Stimulated activated naive CD8-positive, alpha-beta T cell treated with anti-CD3 and anti-CD28 coated beads, Interleukin-15, Interleukin-2, amounts not matched to agents 100 ng/mL and 50 ng/mL, for 24 hours (primary cell): ENCODE data around the gene NKTR.
"Not testable (repeated sequence)": the region's sequence is repeated elsewhere in the genome, so short reads cannot be mapped to it uniquely, and the experiment has no call there.

Experiments
- H3K27ac Mint-ChIP-seq: one replicate; pipeline ENCODE4 v1.8.0; 2021; ENCODE audit warnings: mild to moderate bottlenecking, mixed read lengths
- H3K27me3 Mint-ChIP-seq: one replicate; pipeline ENCODE4 v1.8.0; 2021; ENCODE audit warnings: mixed read lengths
- H3K36me3 Mint-ChIP-seq: one replicate; pipeline ENCODE4 v1.8.0; 2021; ENCODE audit warnings: low read depth, mixed read lengths
- H3K4me1 Mint-ChIP-seq: one replicate; pipeline ENCODE4 v1.8.0; 2021; ENCODE audit warnings: low read depth, mixed read lengths
- H3K4me3 Mint-ChIP-seq: one replicate; pipeline ENCODE4 v1.8.0; 2021; ENCODE audit warnings: mild to moderate bottlenecking, mixed read lengths
- H3K9me3 Mint-ChIP-seq: one replicate; pipeline ENCODE4 v1.8.0; 2021; ENCODE audit warnings: mixed read lengths

Gene NKTR

GRCh38 chr3:42588625-42589024, 11.9 kb upstream of the NKTR start:
- Mint-ChIP-seq H3K27ac (no peak overlapping the region), H3K4me1 (peaks cover 43% of the 10 kb centered on the region), H3K27me3 (no peaks in the 10 kb centered on the region), H3K36me3 (peaks cover 20% of the 10 kb centered on the region), H3K9me3 (no peaks in the 10 kb centered on the region), H3K4me3 (no peak overlapping the region)

- H3K36me3 Mint-ChIP-seq = peaks cover 29% of the 10 kb centered on the region
Observed at GRCh38 chr3:42589382-42590109, 10.9 kb upstream of the NKTR start.

DNA sequence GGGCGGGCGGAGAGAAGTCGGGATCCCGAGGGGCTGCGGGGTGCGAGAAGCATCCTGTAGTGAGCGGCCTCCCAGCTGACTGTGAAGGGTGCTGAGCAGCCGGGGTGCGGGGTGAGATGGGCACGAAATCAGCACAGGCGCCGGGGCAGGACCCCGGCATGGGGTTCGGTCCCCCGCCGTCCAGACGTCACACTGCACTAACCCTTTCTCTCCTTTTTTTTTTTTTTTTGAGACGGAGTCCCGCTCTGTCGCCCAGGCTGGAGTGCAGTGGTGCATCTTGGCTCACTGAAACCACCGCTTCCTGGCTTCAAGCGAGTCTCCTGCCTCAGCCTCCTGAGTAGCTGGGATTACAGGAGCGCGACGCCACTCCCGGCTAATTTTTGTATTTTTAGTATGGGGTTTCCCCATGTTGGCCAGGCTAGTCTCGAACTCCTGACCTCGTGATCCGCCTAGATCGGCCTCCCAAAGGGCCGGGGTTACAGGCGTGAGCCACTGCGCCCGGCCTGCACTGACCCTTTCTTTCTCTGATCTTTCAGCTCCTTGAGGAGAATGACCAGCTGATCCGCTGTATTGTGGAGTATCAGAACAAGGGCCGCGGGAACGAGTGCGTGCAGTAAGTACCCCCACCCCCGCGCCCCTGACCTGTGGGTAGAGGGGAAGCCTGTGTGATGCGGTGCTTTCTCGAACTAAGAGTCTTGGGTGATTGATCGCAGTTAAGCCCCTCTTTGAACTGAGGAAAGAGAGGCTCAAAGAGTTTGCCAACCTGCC, 9.3 kb upstream of the NKTR start:
- peak overlapping the region; percentile 93 for H3K27ac Mint-ChIP-seq
- H3K4me3 Mint-ChIP-seq = peak overlapping the region; percentile 89
- peaks cover 41% of the 10 kb centered on the region for H3K36me3 Mint-ChIP-seq
- H3K9me3 Mint-ChIP-seq = no peaks in the 10 kb centered on the region
- H3K27me3 Mint-ChIP-seq = no peaks in the 10 kb centered on the region
- H3K4me1 Mint-ChIP-seq = peaks cover 47% of the 10 kb centered on the region

More at GRCh38 chr3:42589382-42590109, 10.9 kb upstream of the NKTR start:
- no peak overlapping the region for H3K27ac Mint-ChIP-seq
- H3K4me1 Mint-ChIP-seq = peaks cover 51% of the 10 kb centered on the region
- H3K27me3 Mint-ChIP-seq = no peaks in the 10 kb centered on the region
- H3K4me3 Mint-ChIP-seq = peak overlapping the region; percentile 89
- no peaks in the 10 kb centered on the region for H3K9me3 Mint-ChIP-seq

DNA sequence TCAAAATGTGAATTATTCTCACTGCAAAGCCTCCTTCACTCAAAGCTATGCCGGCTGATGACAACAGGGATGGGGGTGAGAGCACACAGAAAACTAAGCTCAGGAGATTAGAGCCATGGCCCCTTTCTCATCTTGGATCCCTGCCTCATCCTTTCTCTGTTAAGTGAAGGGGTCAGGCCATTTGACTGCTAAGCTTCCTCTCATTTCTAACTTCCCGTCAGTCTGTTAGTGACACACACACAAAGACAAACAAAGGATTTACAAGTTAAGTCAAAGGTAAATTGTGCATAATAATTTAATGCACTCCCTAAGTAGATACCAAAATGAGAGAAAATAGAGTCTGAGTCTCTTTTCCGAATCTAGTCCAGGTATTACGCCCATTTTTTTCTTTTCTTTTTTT, 8.7 kb upstream of the NKTR start:
- Mint-ChIP-seq H3K36me3 (peaks cover 47% of the 10 kb centered on the region), H3K4me3 (peak overlapping the region; percentile 89), H3K27me3 (no peaks in the 10 kb centered on the region), H3K4me1 (peaks cover 42% of the 10 kb centered on the region), H3K9me3 (no peaks in the 10 kb centered on the region), H3K27ac (peak overlapping the region; percentile 93)

- Mint-ChIP-seq H3K36me3 (peaks cover 58% of the 10 kb centered on the region), H3K9me3 (no peaks in the 10 kb centered on the region), H3K27me3 (no peaks in the 10 kb centered on the region), H3K27ac (no peak overlapping the region), H3K4me1 (peaks cover 46% of the 10 kb centered on the region), H3K4me3 (no peak overlapping the region)
Observed at GRCh38 chr3:42593635-42594034, 6.9 kb upstream of the NKTR start.

- Mint-ChIP-seq H3K27me3 (no peaks in the 10 kb centered on the region), H3K4me1 (peaks cover 44% of the 10 kb centered on the region), H3K9me3 (no peaks in the 10 kb centered on the region), H3K4me3 (no peak overlapping the region), H3K36me3 (peaks cover 58% of the 10 kb centered on the region), H3K27ac (peak overlapping the region; percentile 40)
Observed at GRCh38 chr3:42595682-42596081, 4.8 kb upstream of the NKTR start.

DNA sequence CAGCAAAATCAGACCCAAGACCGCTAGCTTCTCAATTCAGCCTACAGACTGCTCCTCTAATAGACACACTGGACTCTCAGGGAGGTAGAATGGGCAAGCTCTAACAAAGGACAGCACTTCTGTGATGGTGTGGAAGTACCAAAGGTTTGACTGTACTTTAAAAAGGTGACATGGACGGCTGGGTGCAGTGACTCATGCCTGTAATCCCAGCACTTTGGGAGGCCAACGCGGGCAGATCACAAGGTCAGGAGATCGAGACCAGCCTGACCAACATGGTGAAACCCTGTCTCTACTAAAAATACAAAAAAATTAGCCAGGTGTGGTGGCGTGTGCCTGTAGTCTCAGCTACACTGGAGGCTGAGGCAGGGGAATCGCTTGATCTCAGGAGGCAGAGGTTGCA, 3.4 kb upstream of the NKTR start:
- Mint-ChIP-seq H3K36me3 (peaks cover 50% of the 10 kb centered on the region), H3K4me1 (peaks cover 37% of the 10 kb centered on the region)
- H3K4me3 Mint-ChIP-seq, H3K27ac Mint-ChIP-seq, H3K27me3 Mint-ChIP-seq, H3K9me3 Mint-ChIP-seq: not testable (repeated sequence)

DNA sequence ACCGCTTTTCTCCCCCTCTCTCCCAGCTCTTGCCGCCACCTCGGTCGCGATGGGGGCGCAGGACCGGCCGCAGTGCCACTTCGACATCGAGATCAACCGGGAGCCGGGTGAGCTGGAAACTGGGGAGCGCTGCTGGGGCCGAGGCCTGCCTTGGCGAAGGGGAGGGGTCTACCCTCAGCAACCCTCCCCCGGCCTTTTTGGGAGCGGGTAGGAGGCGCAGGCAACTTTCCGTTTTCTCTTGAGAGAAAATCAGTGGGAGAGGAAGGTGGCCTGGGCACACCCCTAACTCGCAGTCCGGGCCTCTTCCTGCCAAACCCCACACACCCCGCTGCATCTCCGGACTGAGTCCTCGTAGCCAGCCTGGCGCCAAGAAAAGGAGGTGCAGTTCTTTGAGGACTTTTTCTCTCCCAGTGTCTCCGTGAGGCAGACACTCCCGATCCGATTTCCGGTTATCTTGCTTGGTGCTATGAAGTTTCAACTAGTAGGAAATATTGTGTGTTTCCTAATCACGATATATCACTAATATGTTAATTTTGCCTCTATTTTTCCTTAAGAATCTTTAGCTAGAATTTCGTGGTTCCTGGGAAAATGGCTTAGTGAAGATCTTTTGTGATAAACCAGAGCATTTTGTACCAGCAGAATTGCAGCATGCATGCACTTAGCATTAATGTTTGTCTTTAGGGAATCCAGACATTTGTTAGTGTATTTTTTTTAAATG, 631 bp downstream of the NKTR start:
- H3K36me3 Mint-ChIP-seq = peaks cover 49% of the 10 kb centered on the region
- peak overlapping the region; percentile 89 for H3K27ac Mint-ChIP-seq
- no peaks in the 10 kb centered on the region for H3K9me3 Mint-ChIP-seq
- no peaks in the 10 kb centered on the region for H3K27me3 Mint-ChIP-seq
- peaks cover 51% of the 10 kb centered on the region for H3K4me1 Mint-ChIP-seq
- peak overlapping the region; percentile 96 for H3K4me3 Mint-ChIP-seq

- peaks cover 54% of the 10 kb centered on the region for H3K4me1 Mint-ChIP-seq
- H3K36me3 Mint-ChIP-seq = peaks cover 42% of the 10 kb centered on the region
- H3K9me3 Mint-ChIP-seq = no peaks in the 10 kb centered on the region
- no peaks in the 10 kb centered on the region for H3K27me3 Mint-ChIP-seq
- H3K4me3 Mint-ChIP-seq = peak overlapping the region; percentile 96
- H3K27ac Mint-ChIP-seq = peak overlapping the region; percentile 89
Observed at GRCh38 chr3:42601896-42602581, 1.6 kb downstream of the NKTR start.

DNA sequence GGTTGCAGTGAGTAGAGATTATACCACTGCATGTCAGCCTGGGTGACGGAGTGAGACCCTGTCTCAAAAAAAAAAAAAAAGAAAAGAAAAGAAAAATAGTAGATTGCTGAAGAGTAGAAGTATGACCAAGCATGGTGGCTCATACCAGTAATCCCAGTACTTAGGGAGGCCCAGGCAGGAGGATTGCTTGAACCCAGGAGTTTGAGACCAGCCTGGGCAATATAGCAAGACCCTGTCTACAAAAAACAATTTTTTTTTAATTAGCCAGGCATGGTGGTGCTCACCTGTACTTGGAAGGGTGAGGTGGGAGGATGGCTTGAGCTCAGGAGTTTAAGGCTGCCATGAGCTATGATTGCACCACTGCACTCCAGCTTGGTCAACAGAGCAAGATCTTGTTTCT, 2.5 kb downstream of the NKTR start:
- peaks cover 43% of the 10 kb centered on the region for H3K36me3 Mint-ChIP-seq
- peaks cover 62% of the 10 kb centered on the region for H3K4me1 Mint-ChIP-seq
- H3K9me3 Mint-ChIP-seq = no peaks in the 10 kb centered on the region
- no peaks in the 10 kb centered on the region for H3K27me3 Mint-ChIP-seq
- no peak overlapping the region for H3K27ac Mint-ChIP-seq
- no peak overlapping the region for H3K4me3 Mint-ChIP-seq

DNA sequence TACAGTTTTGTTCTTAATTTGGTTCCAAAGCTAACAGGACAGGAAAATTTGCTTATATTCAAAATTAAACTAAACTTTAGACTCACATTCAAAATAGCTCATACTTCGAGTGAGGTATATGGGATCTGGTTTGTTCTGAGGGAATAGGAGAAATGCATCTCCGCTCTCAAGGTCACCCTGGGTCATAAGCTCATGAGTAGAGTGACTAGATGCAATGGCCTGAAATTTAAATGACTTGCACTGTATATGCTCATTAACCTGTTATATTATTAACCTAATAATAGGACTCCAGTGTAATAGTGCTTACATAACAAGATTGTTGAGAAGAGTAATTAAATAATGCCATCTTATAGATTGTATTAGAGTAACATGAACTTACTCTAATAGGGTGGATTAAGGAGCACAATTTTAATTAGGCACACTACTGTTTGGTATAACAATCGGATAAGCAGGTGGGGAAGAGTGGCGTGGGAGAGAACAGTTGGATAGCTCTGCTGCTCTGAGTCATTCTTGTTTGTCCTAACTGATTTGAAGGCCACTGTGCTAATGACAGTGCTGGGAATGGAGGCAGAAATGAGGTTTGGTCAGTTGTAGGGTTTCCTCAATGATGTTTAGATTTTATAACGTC, 5.2 kb downstream of the NKTR start:
- Mint-ChIP-seq H3K9me3 (no peaks in the 10 kb centered on the region), H3K4me1 (peaks cover 68% of the 10 kb centered on the region), H3K27me3 (no peaks in the 10 kb centered on the region), H3K36me3 (peaks cover 56% of the 10 kb centered on the region), H3K4me3 (no peak overlapping the region), H3K27ac (no peak overlapping the region)

DNA sequence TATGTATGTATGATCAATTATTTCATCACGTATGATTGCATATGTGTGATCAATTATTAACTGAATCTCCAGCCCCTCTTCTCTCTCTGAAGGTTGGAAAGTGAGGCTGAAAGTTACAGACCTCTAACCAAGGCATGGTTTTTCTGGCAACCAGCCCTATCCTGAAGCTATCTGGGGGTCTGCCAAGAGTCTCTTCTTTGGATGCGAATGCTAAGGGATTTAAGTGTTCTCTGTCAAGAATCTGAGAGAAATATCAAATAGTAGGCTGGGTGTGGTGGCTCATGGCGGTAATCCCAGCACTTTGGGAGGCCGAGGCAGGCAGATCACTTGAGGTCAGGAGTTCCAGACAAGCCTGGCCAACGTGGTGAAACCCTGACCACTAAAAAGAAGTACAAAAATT, 8.1 kb downstream of the NKTR start:
- Mint-ChIP-seq H3K36me3 (peaks cover 62% of the 10 kb centered on the region), H3K27me3 (no peaks in the 10 kb centered on the region), H3K27ac (no peak overlapping the region), H3K4me3 (no peak overlapping the region), H3K9me3 (no peaks in the 10 kb centered on the region), H3K4me1 (peaks cover 80% of the 10 kb centered on the region)

GRCh38 chr3:42610976-42611375, 10.5 kb downstream of the NKTR start:
- Mint-ChIP-seq H3K4me1 (peaks cover 65% of the 10 kb centered on the region), H3K9me3 (no peaks in the 10 kb centered on the region), H3K27me3 (no peaks in the 10 kb centered on the region), H3K4me3 (no peak overlapping the region), H3K27ac (peak overlapping the region; percentile 17), H3K36me3 (peaks cover 47% of the 10 kb centered on the region)

DNA sequence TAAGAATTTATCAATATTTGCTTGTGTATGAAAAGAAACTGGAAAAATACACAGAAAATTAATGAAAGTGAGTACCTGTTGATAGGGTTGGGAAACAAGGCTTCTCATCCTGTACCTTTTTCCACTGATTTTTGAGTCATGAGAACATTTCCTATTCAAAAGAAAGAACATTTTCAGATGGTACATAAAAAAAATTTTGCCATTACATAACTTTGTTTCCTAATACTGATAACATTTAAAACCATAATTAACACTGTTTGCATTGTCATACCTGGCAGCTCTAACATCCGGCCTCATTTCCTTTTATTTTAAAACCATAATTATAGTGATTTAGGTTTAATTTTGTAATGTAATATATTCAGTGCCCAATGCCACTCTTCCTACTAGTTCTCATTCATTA, 11.7 kb downstream of the NKTR start:
- H3K4me3 Mint-ChIP-seq = no peak overlapping the region
- peaks cover 59% of the 10 kb centered on the region for H3K4me1 Mint-ChIP-seq
- H3K36me3 Mint-ChIP-seq = peaks cover 43% of the 10 kb centered on the region
- H3K27me3 Mint-ChIP-seq = no peaks in the 10 kb centered on the region
- H3K27ac Mint-ChIP-seq = no peak overlapping the region
- H3K9me3 Mint-ChIP-seq = no peaks in the 10 kb centered on the region
